A673 (cell line): ENCODE data around the gene MPPED2. TPM values are rescaled to one million over a fixed set of nuclear protein-coding genes. Genes with fewer than 3 reads are reported as not detected.

Experiments used
- BruUV-seq: library from RNA; stranded (reverse); fragments of 400-500 nt; replicated peaks from 2 replicates; lab custom pipeline; 2021; lab: Mats Ljungman, UMichigan
- CTCF ChIA-PET: fragments of 300-600 bp; sonication (Branson Sonifier 250); formaldehyde crosslinking; loops from one replicate; lab custom pipeline; 2022; ENCODE audit warnings: antibody characterized with exemption; lab: Charles Lee
- POLR2A ChIA-PET: fragments of 300-600 bp; sonication (Branson Sonifier 250); formaldehyde crosslinking; loops from one replicate; lab custom pipeline; 2022; ENCODE audit warnings: antibody characterized with exemption; ENCODE audit not compliant: low non-redundant PET; lab: Charles Lee
- DNase-seq: peaks from one replicate; pipeline ENCODE4 v3.0.0-alpha.2; 2015; ENCODE audit warnings: low spot score
- H3K27ac ChIP-seq: fragments of 200-600 bp; sonication (generic); 2 replicates; pipeline ENCODE4 v1.5.1; 2016; ENCODE audit warnings: mixed run types, low read depth, mild to moderate bottlenecking, mixed read lengths, antibody characterized with exemption, low read length; ENCODE audit not compliant: poor library complexity, severe bottlenecking
- H3K27me3 ChIP-seq: fragments of 200-600 bp; sonication (generic); replicated peaks from 2 replicates; pipeline ENCODE4 v1.6.1; 2017; ENCODE audit warnings: mixed run types, low read depth, mild to moderate bottlenecking, mixed read lengths, antibody characterized with exemption, low read length; ENCODE audit not compliant: insufficient read depth, poor library complexity
- H3K36me3 ChIP-seq: fragments of 200-600 bp; sonication (generic); 2 replicates; pipeline ENCODE4 v1.6.1; 2016; ENCODE audit warnings: mixed run types, mild to moderate bottlenecking, mixed read lengths, antibody characterized with exemption, low read length; ENCODE audit not compliant: insufficient read depth, poor library complexity, severe bottlenecking
- H3K4me1 ChIP-seq: fragments of 200-600 bp; sonication (generic); 2 replicates; pipeline ENCODE4 v1.6.1; 2017; ENCODE audit warnings: mixed run types, mild to moderate bottlenecking, mixed read lengths, antibody characterized with exemption, low read length; ENCODE audit not compliant: insufficient read depth, poor library complexity, severe bottlenecking
- H3K4me3 ChIP-seq: fragments of 200-600 bp; sonication (generic); 2 replicates; pipeline ENCODE4 v1.5.1; 2016; ENCODE audit warnings: low read depth, mixed run types, mild to moderate bottlenecking, mixed read lengths, low read length; ENCODE audit not compliant: poor library complexity, severe bottlenecking
- H3K9me3 ChIP-seq: fragments of 200-600 bp; sonication (generic); 2 replicates; pipeline ENCODE4 v1.6.1; 2016; ENCODE audit warnings: mixed run types, low read depth, mild to moderate bottlenecking, mixed read lengths, antibody characterized with exemption, low read length; ENCODE audit not compliant: poor library complexity, severe bottlenecking
- EZH2 ChIP-seq: fragments of 200-600 bp; sonication (generic); IDR thresholded peaks from 2 replicates; pipeline ENCODE4 v1.6.1; 2017; ENCODE audit warnings: borderline replicate concordance, low read depth, mild to moderate bottlenecking, mixed read lengths, antibody characterized with exemption, low read length; ENCODE audit not compliant: poor library complexity, severe bottlenecking
- intact Hi-C: fragments of 100-400 bp; cut with micrococcal nuclease; formaldehyde crosslinking; loops from one replicate; pipeline ENCODE4 v1.10.0; 2022; ENCODE audit not compliant: unreplicated experiment
- total RNA-seq: library from RNA; stranded (reverse); gene quantifications from 2 replicates; pipeline ENCODE4 v1.2.3, GENCODE V29; 2021
- TF ChIP-seq, protein P1 (sequence below): fragments of 300-800, 200-600 bp; sonication (generic); conservative IDR thresholded peaks from 2 replicates; pipeline ENCODE4 v1.5.1; 2017; ENCODE audit warnings: low read depth, mild to moderate bottlenecking, antibody characterized with exemption, low read length, moderate library complexity, mixed read lengths

The MPPED2 gene
- total RNA-seq, 1 experiment from 2014 or later, result 2.0 TPM

- POLR2A ChIA-PET, result no interaction called here
- no peak for TF ChIP-seq EZH2
- TF ChIP-seq, protein P1, sequence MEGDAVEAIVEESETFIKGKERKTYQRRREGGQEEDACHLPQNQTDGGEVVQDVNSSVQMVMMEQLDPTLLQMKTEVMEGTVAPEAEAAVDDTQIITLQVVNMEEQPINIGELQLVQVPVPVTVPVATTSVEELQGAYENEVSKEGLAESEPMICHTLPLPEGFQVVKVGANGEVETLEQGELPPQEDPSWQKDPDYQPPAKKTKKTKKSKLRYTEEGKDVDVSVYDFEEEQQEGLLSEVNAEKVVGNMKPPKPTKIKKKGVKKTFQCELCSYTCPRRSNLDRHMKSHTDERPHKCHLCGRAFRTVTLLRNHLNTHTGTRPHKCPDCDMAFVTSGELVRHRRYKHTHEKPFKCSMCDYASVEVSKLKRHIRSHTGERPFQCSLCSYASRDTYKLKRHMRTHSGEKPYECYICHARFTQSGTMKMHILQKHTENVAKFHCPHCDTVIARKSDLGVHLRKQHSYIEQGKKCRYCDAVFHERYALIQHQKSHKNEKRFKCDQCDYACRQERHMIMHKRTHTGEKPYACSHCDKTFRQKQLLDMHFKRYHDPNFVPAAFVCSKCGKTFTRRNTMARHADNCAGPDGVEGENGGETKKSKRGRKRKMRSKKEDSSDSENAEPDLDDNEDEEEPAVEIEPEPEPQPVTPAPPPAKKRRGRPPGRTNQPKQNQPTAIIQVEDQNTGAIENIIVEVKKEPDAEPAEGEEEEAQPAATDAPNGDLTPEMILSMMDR, result no peak
- CTCF ChIA-PET, result no interaction called here
- no peak for DNase-seq
- intact Hi-C loops, result no loop called here
- no peaks in the 10 kb centered on the region for H3K4me1 ChIP-seq
- H3K27ac ChIP-seq, result no peak overlapping the region
- BruUV-seq, result no TSS peak
- H3K36me3 ChIP-seq, result no peaks in the 10 kb centered on the region
- H3K27me3 ChIP-seq, result peaks cover 2% of the 10 kb centered on the region
- no peak overlapping the region for H3K4me3 ChIP-seq
- H3K9me3 ChIP-seq, result no peaks in the 10 kb centered on the region
Measured at GRCh38 chr11:30405385-30405784, 180.8 kb downstream of the MPPED2 start.

DNA sequence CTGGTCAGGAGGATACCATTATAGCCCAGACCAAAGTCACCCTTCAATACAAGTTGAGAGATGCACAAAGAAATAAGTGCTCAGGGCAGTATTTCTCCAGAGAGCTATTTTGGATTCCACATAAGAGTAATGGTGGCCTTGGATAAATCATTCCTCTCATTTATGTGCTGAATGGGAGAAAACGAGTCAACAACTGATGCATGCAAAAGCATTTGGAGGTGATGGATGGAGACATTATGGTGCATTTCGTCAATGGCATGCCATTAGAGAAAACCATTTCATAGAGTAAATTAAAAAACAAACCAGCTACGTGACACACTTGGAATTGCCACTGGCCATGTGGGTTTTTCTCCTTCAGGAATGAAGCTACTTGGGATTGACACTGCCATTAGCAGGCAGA, 182.0 kb downstream of the MPPED2 start:
- DNase-seq, result no peak
- no TSS peak for BruUV-seq
- no peaks in the 10 kb centered on the region for H3K4me1 ChIP-seq
- ChIA-PET CTCF (no interaction called here), POLR2A (interaction anchor here (0.8 kb wide), 1 partner anchor 10 kb away, joined by 3 read pairs; no protein-coding TSS in a partner anchor)
- no peaks in the 10 kb centered on the region for H3K9me3 ChIP-seq
- no peaks in the 10 kb centered on the region for H3K36me3 ChIP-seq
- H3K4me3 ChIP-seq, result no peak overlapping the region
- TF ChIP-seq, protein P1, result no peak
- no peak for TF ChIP-seq EZH2
- no peaks in the 10 kb centered on the region for H3K27me3 ChIP-seq
- H3K27ac ChIP-seq, result no peak overlapping the region
- intact Hi-C loops, result no loop called here

DNA sequence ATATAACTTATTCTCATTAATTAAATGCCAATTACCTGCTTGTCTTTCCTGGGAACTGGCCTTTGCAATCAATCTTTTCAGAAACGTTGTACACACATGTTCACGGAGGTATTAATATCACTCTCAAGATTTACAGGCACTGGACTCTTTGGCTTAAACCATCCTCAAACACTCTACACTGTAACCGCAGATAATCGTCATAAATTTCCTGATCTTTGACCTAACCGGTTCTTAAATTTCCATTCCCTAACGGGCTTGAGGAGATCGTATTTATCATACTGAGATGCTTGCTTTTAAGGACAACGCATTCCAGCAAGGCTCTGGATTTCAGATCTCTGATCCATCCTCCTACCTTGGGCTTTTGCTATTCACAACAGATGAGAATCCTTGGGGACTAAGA, 190.4 kb downstream of the MPPED2 start:
- H3K27ac ChIP-seq, result no peak overlapping the region
- intact Hi-C loops, result no loop called here
- no peaks in the 10 kb centered on the region for H3K9me3 ChIP-seq
- no peak for TF ChIP-seq EZH2
- TF ChIP-seq, protein P1, result no peak
- POLR2A ChIA-PET, result no interaction called here
- no peaks in the 10 kb centered on the region for H3K4me1 ChIP-seq
- no TSS peak for BruUV-seq
- no peaks in the 10 kb centered on the region for H3K36me3 ChIP-seq
- no peaks in the 10 kb centered on the region for H3K27me3 ChIP-seq
- CTCF ChIA-PET, result no interaction called here
- DNase-seq, result no peak
- no peak overlapping the region for H3K4me3 ChIP-seq
